GM19023 (cell line): Measurements from ENCODE around the gene CMA1.
"Not testable (repeated sequence)": the region's sequence is repeated elsewhere in the genome, so short reads cannot be mapped to it uniquely, and the experiment has no call there.

Experiments used
- ATAC-seq: cut with Tn5 transposase; IDR thresholded peaks from one replicate; pipeline ENCODE4 v1.9.1; 2021; ENCODE audit warnings: mild to moderate bottlenecking, moderate library complexity; ENCODE audit not compliant: unreplicated experiment

Gene CMA1

DNA sequence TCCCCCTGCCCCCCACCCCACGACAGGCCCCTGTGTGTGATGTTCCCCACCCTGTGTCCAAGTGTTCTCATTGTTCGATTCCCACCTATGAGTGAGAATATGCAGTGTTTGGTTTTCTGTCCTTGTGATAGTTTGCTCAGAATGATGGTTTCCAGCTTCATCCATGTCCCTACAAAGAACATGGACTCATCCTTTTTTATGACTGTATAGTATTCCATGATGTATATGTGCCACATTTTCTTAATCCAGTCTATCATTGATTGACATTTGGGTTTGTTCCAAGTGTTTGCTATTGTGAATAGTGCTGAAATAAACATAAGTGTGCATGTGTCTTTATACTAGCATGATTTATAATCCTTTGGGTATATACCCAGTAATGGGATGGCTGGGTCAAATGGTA is 37.6 kb downstream of the CMA1 start:
- not testable (repeated sequence) for ATAC-seq

DNA sequence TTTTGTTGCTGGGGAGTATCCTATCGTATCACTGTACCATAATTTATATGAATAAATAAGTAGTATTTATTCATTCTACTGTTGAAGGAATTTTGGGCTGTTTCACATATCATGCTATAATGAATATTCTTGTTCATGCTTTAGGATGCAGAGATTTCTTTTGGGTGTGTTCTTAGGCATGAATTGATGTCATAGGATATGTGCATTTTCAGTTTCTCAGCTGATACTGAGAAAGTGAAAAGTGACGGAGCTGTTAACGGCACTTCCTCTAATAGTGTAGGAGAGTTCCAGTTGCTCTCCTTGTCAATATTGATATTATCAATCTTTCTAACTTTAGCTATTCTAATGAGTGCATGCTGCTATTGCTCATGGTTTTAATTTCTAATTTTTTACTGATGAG is 42.3 kb downstream of the CMA1 start:
- ATAC-seq, result no peak

DNA sequence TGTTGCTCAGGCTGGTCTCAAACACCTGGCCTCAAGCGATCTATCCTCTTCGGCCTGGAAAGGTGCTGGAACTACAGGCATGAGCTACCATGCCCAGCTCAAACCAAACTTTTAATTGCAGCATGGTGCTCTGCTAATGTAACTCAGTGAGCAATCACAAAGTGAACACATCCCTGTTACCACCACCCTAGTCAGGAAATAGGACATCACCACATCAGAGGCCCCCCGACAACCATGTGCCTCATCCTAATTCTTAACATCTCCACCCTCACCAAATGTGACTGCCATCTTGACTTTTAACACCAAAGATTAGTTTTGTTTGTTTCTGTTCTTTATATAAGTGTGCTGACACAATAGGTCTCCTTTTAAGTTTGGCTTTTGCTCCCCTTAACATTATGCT is 42.7 kb downstream of the CMA1 start:
- no peak for ATAC-seq

DNA sequence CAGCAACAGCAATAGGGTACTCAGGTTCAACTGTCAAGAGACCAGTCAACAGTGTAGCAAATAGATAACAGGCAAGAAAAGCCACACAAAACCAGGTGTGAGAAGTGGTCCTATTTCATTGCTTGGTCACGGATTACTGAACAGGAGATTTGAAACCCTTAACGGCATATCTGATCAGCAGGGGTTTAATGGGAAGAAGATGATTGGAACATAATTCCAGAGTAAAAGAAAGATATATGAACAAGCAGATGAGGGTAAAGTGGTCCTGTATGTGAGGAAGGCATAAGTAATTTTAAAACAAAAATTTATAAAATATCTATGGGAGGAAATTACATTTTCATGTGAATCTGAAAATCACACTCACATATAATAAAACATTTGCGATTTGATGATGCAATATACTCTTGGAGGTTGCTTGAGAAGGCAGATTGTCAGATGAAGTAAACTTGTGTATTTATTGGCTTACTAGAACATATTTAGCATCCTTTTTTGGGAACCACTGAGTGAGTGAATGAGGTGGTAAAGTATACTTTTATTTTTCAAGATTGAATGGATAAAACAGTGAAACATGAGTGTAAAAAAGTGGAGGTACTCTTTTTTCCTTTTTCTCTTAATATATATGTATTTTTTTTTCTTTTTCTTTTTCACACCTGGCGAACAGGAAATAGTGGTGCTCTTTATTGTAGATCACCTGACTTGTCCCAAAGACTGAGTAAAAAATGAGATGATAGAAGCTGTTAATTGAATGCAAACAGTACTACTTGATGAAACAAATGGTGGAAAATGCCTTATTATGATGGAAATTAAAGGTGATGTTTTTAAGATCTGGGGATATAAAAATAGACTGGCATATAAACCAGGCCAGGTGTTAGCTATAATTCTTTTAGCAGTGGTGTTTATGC is 43.9 kb downstream of the CMA1 start:
- ATAC-seq, result no peak

DNA sequence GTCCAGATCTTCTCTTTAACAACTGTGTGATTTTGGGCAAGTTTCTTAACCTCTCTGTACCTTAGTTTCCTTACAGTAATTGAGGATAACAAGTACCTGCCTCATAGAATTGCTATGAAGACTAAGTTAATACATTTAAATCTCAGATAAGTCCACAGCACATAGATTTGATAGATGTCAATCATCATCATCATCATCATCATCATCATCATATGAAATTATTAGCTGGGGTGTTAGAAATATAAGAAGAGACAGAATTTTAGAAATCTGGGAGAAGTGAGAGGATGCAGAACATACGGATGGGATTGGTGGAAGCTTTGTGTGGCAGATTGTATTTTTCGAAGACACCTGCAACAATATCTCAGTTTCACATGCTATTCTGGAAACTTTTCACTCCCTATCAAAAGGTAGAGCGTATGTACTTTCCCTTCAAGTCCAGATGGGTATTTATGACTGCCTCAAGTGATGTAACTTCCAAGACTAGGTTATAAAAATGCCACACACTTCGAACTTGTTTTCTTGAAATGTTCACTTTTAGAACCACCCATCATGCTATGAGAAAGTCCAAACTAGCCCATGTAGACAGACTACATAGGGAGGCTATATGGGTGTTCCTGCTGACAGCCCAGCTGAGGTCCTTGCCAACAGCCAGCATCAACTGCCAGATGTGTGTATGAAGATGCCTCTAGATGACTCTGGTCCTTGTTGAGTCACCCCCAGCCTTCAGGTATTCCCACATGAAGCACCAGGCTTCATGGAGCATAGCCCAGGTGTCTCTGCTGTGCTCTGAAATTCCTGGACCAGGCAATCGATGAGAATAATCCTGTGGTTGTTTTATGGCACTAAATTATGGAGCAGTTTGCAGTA is 44.8 kb downstream of the CMA1 start:
- no peak for ATAC-seq

DNA sequence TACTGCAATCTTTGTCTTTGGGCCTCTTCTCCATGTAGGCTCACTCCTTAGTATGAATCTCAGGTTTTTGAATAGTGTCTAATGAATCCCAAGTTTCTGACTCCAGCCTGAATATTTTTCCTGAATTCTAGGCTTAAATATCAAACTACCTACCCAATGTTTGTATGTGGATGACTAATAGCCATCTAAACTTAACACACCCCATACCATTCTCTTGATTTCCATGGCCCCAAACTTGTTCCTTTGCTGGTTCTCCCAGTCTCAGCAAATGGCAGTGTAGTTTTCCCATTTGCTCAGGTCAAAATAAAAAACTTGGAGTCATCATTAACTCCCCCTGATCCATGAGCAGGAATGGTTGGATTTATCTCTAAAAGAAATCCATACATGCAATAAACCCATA is 46.7 kb downstream of the CMA1 start:
- no peak for ATAC-seq

DNA sequence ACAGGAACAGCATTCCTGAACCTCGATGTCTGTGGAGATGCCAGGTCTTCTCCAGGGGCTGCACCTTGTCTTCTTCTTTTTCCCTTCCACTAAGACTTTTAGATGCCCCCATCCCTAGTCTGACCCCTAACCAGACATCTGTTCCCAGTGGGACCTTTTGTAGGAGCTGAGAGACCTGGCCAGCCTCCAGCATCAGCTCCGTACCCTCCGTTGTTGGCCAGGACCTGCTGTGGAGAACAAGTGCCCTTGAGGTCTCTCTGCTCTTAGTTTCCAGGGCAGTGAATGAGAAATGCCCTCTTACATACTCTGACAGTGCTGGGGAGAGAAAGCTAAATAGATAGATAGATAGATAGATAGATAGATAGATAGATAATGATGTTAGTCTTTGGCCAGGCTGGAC is 48.7 kb downstream of the CMA1 start:
- ATAC-seq, result no peak

DNA sequence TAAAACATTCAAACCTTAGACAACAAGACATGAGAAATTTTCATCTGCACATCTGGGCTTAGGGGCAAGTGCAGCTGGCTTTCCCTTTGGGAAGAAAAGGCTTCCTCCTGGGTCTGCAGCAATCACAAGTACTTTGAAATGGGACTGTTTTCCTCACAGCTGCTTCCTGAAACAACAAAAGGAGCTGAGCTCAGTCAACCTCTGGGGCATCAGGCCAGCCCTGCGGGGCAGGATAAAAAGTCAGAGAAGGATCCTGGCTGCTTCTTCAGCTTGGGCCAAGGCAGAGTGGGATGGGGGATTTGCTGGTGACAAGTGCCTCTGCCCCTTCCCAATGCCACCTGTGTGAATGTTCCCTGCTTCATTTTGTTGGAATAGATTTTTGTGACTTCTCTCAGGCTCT is 49.3 kb downstream of the CMA1 start:
- ATAC-seq, result no peak

DNA sequence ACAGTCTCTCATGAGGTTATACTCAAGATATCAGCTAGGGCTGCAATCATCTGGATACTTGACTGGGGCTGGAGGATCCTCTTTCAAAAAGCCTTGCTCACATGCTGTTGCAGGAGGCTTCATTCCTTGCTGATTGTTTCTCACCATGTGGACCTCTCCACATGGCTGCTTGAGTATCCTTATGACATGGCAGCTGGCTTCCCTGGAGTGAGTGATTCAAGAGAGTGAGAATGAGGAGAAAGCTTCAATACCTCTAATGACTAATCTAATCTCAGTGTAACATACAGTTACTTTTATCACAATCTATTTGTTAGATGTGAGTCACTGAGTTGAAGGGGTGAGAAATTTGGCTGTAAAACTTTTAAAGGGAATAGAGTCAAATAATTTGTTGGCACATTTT is 51.1 kb downstream of the CMA1 start:
- no peak for ATAC-seq
